HCT116 (cell line): ENCODE results near the gene ISYNA1.
"Not testable (repeated sequence)": the region's sequence is repeated elsewhere in the genome, so short reads cannot be mapped to it uniquely, and the experiment has no call there.

Experiments
- CEBPB ChIP-seq: IDR thresholded peaks from 2 replicates; pipeline ENCODE4 v1.6.1; 2012; ENCODE audit warnings: low read depth
- CTCF ChIP-seq, 3 experiments: fragments of 200-600 bp in 1 of 3; sonication (generic) in 1 of 3; IDR thresholded peaks in 2 of 3; conservative IDR thresholded peaks in 1 of 3; 2 replicates each; pipeline ENCODE4 v1.5.1; 2012 to 2017; ENCODE audit warnings: low read depth in 2 of 3, low read length in 2 of 3, antibody characterized with exemption in 1 of 3, borderline replicate concordance in 1 of 3, control low read depth in 1 of 3, mild to moderate bottlenecking in 1 of 3, mixed read lengths in 1 of 3, mixed run types in 1 of 3, moderate library complexity in 1 of 3; ENCODE audit not compliant: insufficient read depth in 1 of 3
- MAX ChIP-seq: IDR thresholded peaks from 2 replicates; pipeline ENCODE4 v1.6.1; 2012
- POLR2A ChIP-seq: IDR thresholded peaks from 2 replicates; pipeline ENCODE4 v1.7.0; 2011; ENCODE audit warnings: borderline replicate concordance; ENCODE audit not compliant: insufficient read depth, insufficient read length; ENCODE audit errors: extremely low read depth
- POLR2AphosphoS5 ChIP-seq: IDR thresholded peaks from 2 replicates; pipeline ENCODE4 v1.6.1; 2011; ENCODE audit warnings: mild to moderate bottlenecking, low read depth, low read length, moderate library complexity
- RAD21 ChIP-seq: IDR thresholded peaks from 2 replicates; pipeline ENCODE4 v1.6.1; 2012; ENCODE audit warnings: low read depth, mild to moderate bottlenecking

DNA sequence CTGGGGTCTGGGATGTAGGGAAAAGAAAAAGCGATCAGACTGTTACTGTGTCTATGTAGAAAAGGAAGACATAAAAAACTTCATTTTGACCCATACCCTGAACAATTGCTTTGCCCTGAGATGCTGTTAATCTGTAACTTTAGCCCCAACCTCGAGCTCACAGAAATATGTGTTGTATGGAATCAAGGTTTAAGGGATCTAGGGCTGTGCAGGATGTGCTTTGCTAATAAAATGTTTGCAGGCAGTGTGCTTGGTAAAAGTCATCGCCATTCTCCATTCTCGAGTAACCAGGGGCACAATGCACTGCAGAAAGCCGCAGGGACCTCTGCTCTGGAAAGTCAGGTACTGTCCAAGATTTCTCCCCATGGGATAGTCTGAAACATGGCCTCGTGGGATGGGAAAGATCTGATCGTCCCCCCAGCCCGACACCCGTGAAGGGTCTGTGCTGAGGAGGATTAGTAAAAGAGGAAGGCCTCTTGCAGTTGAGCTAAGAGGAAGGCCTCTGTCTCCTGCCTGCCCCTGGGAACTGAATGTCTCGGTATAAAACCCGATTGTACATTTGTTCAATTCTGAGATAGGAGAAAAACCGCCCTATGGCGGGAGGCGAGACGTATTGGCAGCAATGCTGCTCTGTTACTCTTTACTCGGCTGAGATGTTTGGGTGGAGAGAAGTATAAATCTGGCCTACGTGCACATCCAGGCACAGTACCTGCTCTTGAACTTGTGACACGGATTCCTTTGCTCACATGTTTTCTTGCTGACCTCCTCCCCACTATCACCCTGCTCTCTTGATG lies 35.3 kb downstream of the ISYNA1 start:
- TF ChIP-seq CTCF (IDR thresholded peaks at IDR 0.05 in 2 of 3, conservative IDR thresholded peaks at IDR 0.05 in 1 of 3; ENCODE audit: borderline replicate concordance in 1 of 3, insufficient read depth in 1 of 3, low read depth in 2 of 3, low read length in 2 of 3); POLR2A; MAX; CEBPB; RAD21; POLR2AphosphoS5: not testable (repeated sequence)
